ENCODE data around the gene CAMK1G. TPM values are rescaled to one million over a fixed set of nuclear protein-coding genes. Genes with fewer than 3 reads are reported as not detected.

Gene CAMK1G
- total and polyA plus RNA-seq, 3 experiments from 2014 or later = not detected

DNA sequence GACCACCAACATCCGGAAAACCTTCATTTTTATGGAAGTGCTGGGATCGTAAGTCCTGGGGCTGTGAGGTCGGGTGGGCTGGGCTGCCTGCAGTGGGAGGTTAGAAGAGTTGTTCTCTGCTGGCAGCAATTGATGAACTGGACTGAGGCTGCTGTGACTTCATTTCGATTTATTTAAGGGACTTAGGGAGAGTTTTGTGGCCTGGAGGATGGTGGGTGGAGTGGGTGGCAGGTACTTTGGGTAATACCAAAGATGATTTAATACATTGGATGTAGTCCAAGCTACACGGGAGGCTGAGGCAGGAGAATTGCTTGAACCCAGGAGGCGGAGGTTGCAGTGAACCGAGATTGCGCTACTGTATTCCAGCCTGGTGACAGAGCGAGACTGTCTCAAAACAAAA lies 11.5 kb downstream of the CAMK1G start:
- Histone ChIP-seq H3K4me1 (ENCODE audit: insufficient read depth, low read length) (no peaks in the 10 kb centered on the region), H3K9me3 (ENCODE audit: low read length) (no peaks in the 10 kb centered on the region), H3K36me3 (ENCODE audit: insufficient read depth, low read length) (no peaks in the 10 kb centered on the region), H3K27ac (ENCODE audit: low read depth, low read length) (no peak overlapping the region), H3K27me3 (ENCODE audit: insufficient read depth, low read length, poor library complexity, severe bottlenecking) (no peaks in the 10 kb centered on the region), H3K4me3 (ENCODE audit: low read length) (no peak overlapping the region)
- POLR2A ChIA-PET = no interaction called here
- no peaks in the 10 kb centered on the region for H3K9me3 Mint-ChIP-seq
- no peaks in the 10 kb centered on the region for H3K36me3 Mint-ChIP-seq
- no peak for DNase-seq
- no peak overlapping the region for H3K27ac Mint-ChIP-seq
- CTCF ChIA-PET = no interaction called here
- no peak overlapping the region for H3K4me3 Mint-ChIP-seq
- H3K27me3 Mint-ChIP-seq = peaks cover 22 to 67% of the 10 kb centered on the region in 2 donors
- no peaks in the 10 kb centered on the region for H3K4me1 Mint-ChIP-seq

- no peak overlapping the region for H3K4me3 Mint-ChIP-seq
- no peaks in the 10 kb centered on the region for H3K36me3 ChIP-seq (ENCODE audit: insufficient read depth, low read length)
- no peaks in the 10 kb centered on the region for H3K9me3 Mint-ChIP-seq
- H3K4me1 Mint-ChIP-seq = no peaks in the 10 kb centered on the region
- peaks cover 4% of the 10 kb centered on the region for H3K27me3 ChIP-seq (ENCODE audit: insufficient read depth, low read length, poor library complexity, severe bottlenecking)
- POLR2A ChIA-PET = no interaction called here
- no peaks in the 10 kb centered on the region for H3K36me3 Mint-ChIP-seq
- H3K27me3 Mint-ChIP-seq = peaks cover 24 to 60% of the 10 kb centered on the region in 2 donors
- CTCF ChIA-PET = interaction anchor here (1.1 kb wide), 1 partner anchor 8 kb away, joined by 3 read pairs; no protein-coding TSS in a partner anchor
- H3K27ac ChIP-seq (ENCODE audit: low read depth, low read length) = no peak overlapping the region
- no peak for DNase-seq
- H3K4me1 ChIP-seq (ENCODE audit: insufficient read depth, low read length) = no peaks in the 10 kb centered on the region
- no peak overlapping the region for H3K27ac Mint-ChIP-seq
- no peak overlapping the region for H3K4me3 ChIP-seq (ENCODE audit: low read length)
- no peaks in the 10 kb centered on the region for H3K9me3 ChIP-seq (ENCODE audit: low read length)
Measured at GRCh38 chr1:209595599-209596285, 12.2 kb downstream of the CAMK1G start.

GRCh38 chr1:209597499-209597898 lies 14.0 kb downstream of the CAMK1G start:
- DNase-seq = no peak
- Histone ChIP-seq H3K4me3 (ENCODE audit: low read length) (no peak overlapping the region), H3K4me1 (ENCODE audit: insufficient read depth, low read length) (no peaks in the 10 kb centered on the region), H3K27me3 (ENCODE audit: insufficient read depth, low read length, poor library complexity, severe bottlenecking) (peaks cover 4% of the 10 kb centered on the region), H3K9me3 (ENCODE audit: low read length) (no peaks in the 10 kb centered on the region), H3K36me3 (ENCODE audit: insufficient read depth, low read length) (no peaks in the 10 kb centered on the region), H3K27ac (ENCODE audit: low read depth, low read length) (no peak overlapping the region)
- no peak overlapping the region for H3K4me3 Mint-ChIP-seq
- no peaks in the 10 kb centered on the region for H3K4me1 Mint-ChIP-seq
- CTCF ChIA-PET = no interaction called here
- H3K9me3 Mint-ChIP-seq = no peaks in the 10 kb centered on the region
- no peak overlapping the region for H3K27ac Mint-ChIP-seq
- H3K36me3 Mint-ChIP-seq = no peaks in the 10 kb centered on the region
- H3K27me3 Mint-ChIP-seq = peaks cover 21 to 46% of the 10 kb centered on the region in 2 donors
- POLR2A ChIA-PET = no interaction called here

- CTCF ChIA-PET = no interaction called here
- Mint-ChIP-seq H3K27ac (no peak overlapping the region), H3K27me3 (peaks cover 21 to 43% of the 10 kb centered on the region in 2 donors), H3K4me1 (no peaks in the 10 kb centered on the region), H3K9me3 (no peaks in the 10 kb centered on the region), H3K36me3 (no peaks in the 10 kb centered on the region), H3K4me3 (no peak overlapping the region)
- no peak for DNase-seq
- H3K27me3 ChIP-seq (ENCODE audit: insufficient read depth, low read length, poor library complexity, severe bottlenecking) = peaks cover 4% of the 10 kb centered on the region
- no peak overlapping the region for H3K4me3 ChIP-seq (ENCODE audit: low read length)
- no peak overlapping the region for H3K27ac ChIP-seq (ENCODE audit: low read depth, low read length)
- no peaks in the 10 kb centered on the region for H3K4me1 ChIP-seq (ENCODE audit: insufficient read depth, low read length)
- H3K9me3 ChIP-seq (ENCODE audit: low read length) = no peaks in the 10 kb centered on the region
- H3K36me3 ChIP-seq (ENCODE audit: insufficient read depth, low read length) = no peaks in the 10 kb centered on the region
- POLR2A ChIA-PET = no interaction called here
Measured at GRCh38 chr1:209598227-209598626, 14.7 kb downstream of the CAMK1G start.

- DNase-seq = no peak
- Mint-ChIP-seq H3K27me3 (peaks cover 9 to 21% of the 10 kb centered on the region in 2 donors), H3K4me3 (no peak overlapping the region), H3K4me1 (no peaks in the 10 kb centered on the region), H3K27ac (no peak overlapping the region), H3K9me3 (no peaks in the 10 kb centered on the region), H3K36me3 (no peaks in the 10 kb centered on the region)
- no peaks in the 10 kb centered on the region for H3K4me1 ChIP-seq (ENCODE audit: insufficient read depth, low read length)
- no peak overlapping the region for H3K4me3 ChIP-seq (ENCODE audit: low read length)
- no peaks in the 10 kb centered on the region for H3K9me3 ChIP-seq (ENCODE audit: low read length)
- peaks cover 4% of the 10 kb centered on the region for H3K27me3 ChIP-seq (ENCODE audit: insufficient read depth, low read length, poor library complexity, severe bottlenecking)
- H3K36me3 ChIP-seq (ENCODE audit: insufficient read depth, low read length) = no peaks in the 10 kb centered on the region
- POLR2A ChIA-PET = no interaction called here
- no peak overlapping the region for H3K27ac ChIP-seq (ENCODE audit: low read depth, low read length)
- CTCF ChIA-PET = no interaction called here
Measured at GRCh38 chr1:209600541-209600940, 17.0 kb downstream of the CAMK1G start.

DNA sequence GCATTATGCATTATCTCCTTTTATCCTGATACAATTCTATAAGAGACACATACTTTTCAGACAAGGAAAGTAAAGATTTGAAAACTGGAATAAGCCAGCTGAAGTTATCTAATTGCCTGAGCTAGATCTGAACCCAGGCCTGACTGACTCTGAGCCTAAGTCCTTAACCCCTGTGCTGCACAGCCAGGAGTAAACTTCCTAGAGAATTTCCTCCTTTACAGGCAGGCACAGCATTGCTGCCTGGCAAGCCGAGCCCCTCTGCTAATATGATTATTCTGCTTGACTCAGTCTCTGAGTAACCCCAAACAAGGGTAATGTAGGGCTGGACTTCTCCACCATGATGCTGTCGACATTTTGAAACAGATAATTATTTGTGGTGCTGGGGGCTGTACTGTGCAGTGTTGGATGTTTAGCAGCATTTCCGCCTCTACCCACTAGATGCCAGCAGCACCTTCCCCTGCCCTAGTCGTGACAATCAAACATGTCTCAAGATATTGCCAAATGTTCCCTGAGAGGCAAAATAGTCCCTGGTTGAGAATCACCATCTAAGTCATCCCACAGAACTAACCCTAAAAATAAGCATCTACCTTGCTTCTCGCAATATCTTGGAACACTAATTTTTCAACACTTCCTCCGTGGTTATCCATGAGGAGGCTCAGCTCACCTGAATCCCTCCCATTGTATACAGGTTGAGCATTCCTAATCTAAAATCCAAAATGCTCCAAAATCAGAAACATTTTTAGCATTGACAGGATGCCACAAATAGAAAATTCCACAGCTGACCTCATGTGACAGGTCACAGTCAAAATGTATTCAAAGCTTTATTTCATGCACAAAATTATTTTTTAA lies 18.5 kb downstream of the CAMK1G start:
- Mint-ChIP-seq H3K9me3 (no peaks in the 10 kb centered on the region), H3K27me3 (peaks cover 2 to 19% of the 10 kb centered on the region in 2 donors), H3K27ac (peak overlapping the region in 1 of 8 donors; percentile 19), H3K36me3 (no peaks in the 10 kb centered on the region), H3K4me3 (no peak overlapping the region), H3K4me1 (no peaks in the 10 kb centered on the region)
- CTCF ChIA-PET = interaction anchor here (0.9 kb wide), 1 partner anchor 26 kb away, joined by 3 read pairs; no protein-coding TSS in a partner anchor
- Histone ChIP-seq H3K9me3 (ENCODE audit: low read length) (no peaks in the 10 kb centered on the region), H3K4me3 (ENCODE audit: low read length) (no peak overlapping the region), H3K36me3 (ENCODE audit: insufficient read depth, low read length) (no peaks in the 10 kb centered on the region), H3K27ac (ENCODE audit: low read depth, low read length) (no peak overlapping the region), H3K4me1 (ENCODE audit: insufficient read depth, low read length) (no peaks in the 10 kb centered on the region), H3K27me3 (ENCODE audit: insufficient read depth, low read length, poor library complexity, severe bottlenecking) (peaks cover 4% of the 10 kb centered on the region)
- POLR2A ChIA-PET = no interaction called here
- DNase-seq = peak in 1 of 5 donors; percentile 7

GRCh38 chr1:209603877-209604276 lies 20.4 kb downstream of the CAMK1G start:
- no peak overlapping the region for H3K4me3 ChIP-seq (ENCODE audit: low read length)
- peak overlapping the region in 1 of 8 donors; percentile 69 for H3K27ac Mint-ChIP-seq
- no peaks in the 10 kb centered on the region for H3K4me1 ChIP-seq (ENCODE audit: insufficient read depth, low read length)
- H3K36me3 ChIP-seq (ENCODE audit: insufficient read depth, low read length) = no peaks in the 10 kb centered on the region
- CTCF ChIA-PET = interaction anchor here (1.0 to 1.1 kb wide), 2 partner anchors 8 to 23 kb away, joined by 3 read pairs; no protein-coding TSS in a partner anchor
- H3K4me1 Mint-ChIP-seq = no peaks in the 10 kb centered on the region
- POLR2A ChIA-PET = no interaction called here
- H3K27me3 Mint-ChIP-seq = peaks cover 2 to 10% of the 10 kb centered on the region in 2 donors
- DNase-seq = no peak
- H3K9me3 ChIP-seq (ENCODE audit: low read length) = no peaks in the 10 kb centered on the region
- no peak overlapping the region for H3K27ac ChIP-seq (ENCODE audit: low read depth, low read length)
- H3K36me3 Mint-ChIP-seq = no peaks in the 10 kb centered on the region
- H3K27me3 ChIP-seq (ENCODE audit: insufficient read depth, low read length, poor library complexity, severe bottlenecking) = peaks cover 4% of the 10 kb centered on the region
- no peak overlapping the region for H3K4me3 Mint-ChIP-seq
- no peaks in the 10 kb centered on the region for H3K9me3 Mint-ChIP-seq

DNA sequence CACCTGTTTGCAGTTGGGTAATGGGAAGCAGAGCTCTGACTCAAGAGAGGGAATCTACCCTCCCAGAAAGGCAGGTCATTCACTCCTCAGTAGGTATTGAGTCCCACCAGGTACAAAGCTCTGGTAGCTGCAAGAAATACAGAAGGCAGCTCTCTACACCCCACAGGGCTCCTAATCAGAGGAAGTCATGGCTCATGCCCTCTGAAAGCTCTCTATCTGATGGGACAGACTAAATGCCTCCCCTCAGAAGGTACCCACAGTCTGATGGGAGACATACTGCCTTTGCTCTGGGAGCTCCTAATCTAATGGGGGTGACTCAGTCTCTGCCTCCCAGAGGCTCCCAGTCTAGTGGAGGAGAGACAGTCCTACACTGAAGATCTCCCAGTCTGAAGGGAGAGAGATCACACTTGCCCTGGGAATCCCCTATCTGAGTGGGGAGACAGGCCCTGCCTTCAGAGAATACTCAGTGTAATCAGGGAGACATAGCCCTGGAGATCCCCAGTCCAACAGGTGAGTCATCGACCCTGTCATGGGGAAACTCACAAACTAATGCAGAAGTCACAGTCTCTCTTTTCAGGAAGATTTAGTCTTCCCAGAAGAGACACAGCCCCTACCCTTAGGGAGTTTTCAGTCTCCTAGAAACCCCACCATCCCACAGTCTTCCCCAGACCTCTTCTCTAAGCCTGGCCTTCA lies 23.7 kb downstream of the CAMK1G start:
- H3K9me3 Mint-ChIP-seq = no peaks in the 10 kb centered on the region
- no peaks in the 10 kb centered on the region for H3K27me3 Mint-ChIP-seq
- DNase-seq = no peak
- H3K36me3 Mint-ChIP-seq = no peaks in the 10 kb centered on the region
- no peak overlapping the region for H3K27ac Mint-ChIP-seq
- H3K4me3 Mint-ChIP-seq = no peak overlapping the region
- H3K9me3 ChIP-seq (ENCODE audit: low read length) = no peaks in the 10 kb centered on the region
- H3K4me1 ChIP-seq (ENCODE audit: insufficient read depth, low read length) = no peaks in the 10 kb centered on the region
- no peak overlapping the region for H3K4me3 ChIP-seq (ENCODE audit: low read length)
- H3K27ac ChIP-seq (ENCODE audit: low read depth, low read length) = no peak overlapping the region
- POLR2A ChIA-PET = no interaction called here
- H3K27me3 ChIP-seq (ENCODE audit: insufficient read depth, low read length, poor library complexity, severe bottlenecking) = no peaks in the 10 kb centered on the region
- no peaks in the 10 kb centered on the region for H3K36me3 ChIP-seq (ENCODE audit: insufficient read depth, low read length)
- no peaks in the 10 kb centered on the region for H3K4me1 Mint-ChIP-seq
- CTCF ChIA-PET = interaction anchor here (1.1 to 1.3 kb wide), 2 partner anchors 38 to 41 kb away, joined by 3 to 4 read pairs; no protein-coding TSS in a partner anchor
